Measurements from ENCODE around the gene LIFR. TPM values are rescaled to one million over a fixed set of nuclear protein-coding genes. Genes with fewer than 3 reads are reported as not detected.

Gene LIFR
- total RNA-seq, 1 donor from 2014 or later = 110 TPM

DNA sequence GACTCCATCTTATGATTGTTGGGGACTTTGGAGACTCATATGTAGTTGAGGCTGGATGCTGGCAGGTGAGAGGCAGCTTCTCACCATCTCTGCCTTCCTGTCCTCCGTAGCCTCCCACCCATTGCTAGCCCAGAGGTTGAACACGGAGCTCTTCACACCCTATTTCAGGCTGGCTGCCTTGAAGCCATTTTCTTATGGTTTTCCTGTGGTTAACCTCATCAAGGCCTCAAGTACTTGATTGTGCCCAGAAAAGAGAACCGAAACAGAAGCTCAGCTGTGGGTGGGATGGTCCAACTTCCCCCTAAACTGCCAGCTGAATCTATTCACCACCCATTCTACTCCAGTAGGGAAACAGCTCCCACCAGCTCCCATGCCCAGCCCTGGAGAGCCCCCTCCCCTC, 102.9 kb downstream of the LIFR start:
- Histone ChIP-seq H3K9me3 (no peaks in the 10 kb centered on the region), H3K4me1 (peaks cover 5% of the 10 kb centered on the region), H3K4me3 (no peak overlapping the region), H3K36me3 (no peaks in the 10 kb centered on the region), H3K27ac (no peak overlapping the region), H3K27me3 (ENCODE audit: low read depth) (peaks cover 23% of the 10 kb centered on the region)
- DNase-seq (no peak), ATAC-seq (peak; percentile 44 to 65)
- TF ChIP-seq CTCF (IDR thresholded peaks at IDR 0.05) = no peak
- intact Hi-C loops (cut with DNase I) = no loop called here

DNA sequence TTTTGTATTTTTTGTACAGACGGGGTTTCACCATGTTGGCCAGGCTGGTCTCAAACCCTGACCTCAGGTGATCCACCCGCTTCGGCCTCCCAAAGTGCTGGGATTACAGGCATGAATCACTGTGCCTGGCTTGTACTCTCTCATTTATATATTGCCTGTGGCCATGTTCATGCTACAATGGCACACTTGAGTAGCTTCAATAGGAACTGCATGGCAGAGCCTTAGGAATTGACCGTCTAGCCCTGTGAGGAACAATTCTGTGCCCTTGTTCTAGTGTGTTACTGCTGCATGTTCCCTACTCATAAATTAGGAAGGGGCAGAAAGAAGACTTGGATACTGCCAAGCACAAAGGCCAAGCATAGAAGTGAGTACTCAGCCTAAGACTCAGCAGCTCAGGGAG, 104.2 kb downstream of the LIFR start:
- peaks cover 23% of the 10 kb centered on the region for H3K27me3 ChIP-seq (ENCODE audit: low read depth)
- TF ChIP-seq CTCF (IDR thresholded peaks at IDR 0.05) = no peak
- no peak overlapping the region for H3K27ac ChIP-seq
- ATAC-seq (no peak), DNase-seq (no peak)
- H3K4me1 ChIP-seq = peaks cover 5% of the 10 kb centered on the region
- H3K36me3 ChIP-seq = no peaks in the 10 kb centered on the region
- intact Hi-C loops (cut with DNase I) = no loop called here
- H3K9me3 ChIP-seq = no peaks in the 10 kb centered on the region
- H3K4me3 ChIP-seq = no peak overlapping the region

- ATAC-seq = no peak
- Histone ChIP-seq H3K4me3 (no peak overlapping the region), H3K4me1 (peaks cover 5% of the 10 kb centered on the region), H3K27ac (no peak overlapping the region), H3K27me3 (ENCODE audit: low read depth) (peaks cover 23% of the 10 kb centered on the region), H3K36me3 (no peaks in the 10 kb centered on the region), H3K9me3 (no peaks in the 10 kb centered on the region)
- no peak for DNase-seq
- intact Hi-C loops (cut with DNase I) = no loop called here
- no peak for TF ChIP-seq CTCF (IDR thresholded peaks at IDR 0.05)
Measured at GRCh38 chr5:38451074-38451725, 105.2 kb downstream of the LIFR start.

DNA sequence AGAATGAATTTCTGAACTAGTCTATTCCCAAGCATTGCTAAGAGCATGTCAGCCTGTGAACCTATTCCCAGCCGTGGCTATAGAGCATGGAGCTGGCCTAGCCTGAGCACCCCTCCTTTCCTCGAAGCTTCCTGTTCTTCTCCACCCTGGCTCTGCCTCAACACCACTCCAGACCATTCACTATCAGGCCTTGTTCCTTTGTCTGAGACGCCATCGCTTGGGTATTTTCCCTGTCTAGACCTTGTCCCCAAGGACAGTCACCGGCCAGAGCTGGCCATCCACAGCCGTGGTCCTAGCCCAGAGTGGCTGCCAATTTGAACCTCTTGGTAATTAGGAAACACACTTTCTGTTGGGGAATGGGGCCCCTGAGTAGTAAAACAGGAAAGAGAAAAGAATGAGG, 105.8 kb downstream of the LIFR start:
- peaks cover 18% of the 10 kb centered on the region for H3K27me3 ChIP-seq (ENCODE audit: low read depth)
- no peak for ATAC-seq
- no peak for DNase-seq

GRCh38 chr5:38448568-38449350, 107.7 kb downstream of the LIFR start:
- H3K27me3 ChIP-seq (ENCODE audit: low read depth) = peaks cover 16% of the 10 kb centered on the region
- no peak for TF ChIP-seq CTCF (IDR thresholded peaks at IDR 0.05)
- no peak for DNase-seq
- H3K4me3 ChIP-seq = no peak overlapping the region
- peaks cover 5% of the 10 kb centered on the region for H3K4me1 ChIP-seq
- H3K9me3 ChIP-seq = no peaks in the 10 kb centered on the region
- intact Hi-C loops (cut with DNase I) = no loop called here
- H3K36me3 ChIP-seq = no peaks in the 10 kb centered on the region
- ATAC-seq = no peak
- H3K27ac ChIP-seq = no peak overlapping the region

More for the DNA sequence above, 105.8 kb downstream of the LIFR start:
- H3K27ac ChIP-seq = no peak overlapping the region
- no peak for TF ChIP-seq CTCF (IDR thresholded peaks at IDR 0.05)
- H3K4me1 ChIP-seq = peaks cover 5% of the 10 kb centered on the region
- no peaks in the 10 kb centered on the region for H3K9me3 ChIP-seq
- intact Hi-C loops (cut with DNase I) = no loop called here
- no peak overlapping the region for H3K4me3 ChIP-seq
- no peaks in the 10 kb centered on the region for H3K36me3 ChIP-seq
